ENCODE results near the gene GCNT1. TPM values are rescaled to one million over a fixed set of nuclear protein-coding genes. Genes with fewer than 3 reads are reported as not detected.

Gene GCNT1
- total RNA-seq: 3.9 and 6.9 TPM in 2 replicates

GRCh38 chr9:76458903-76459693 is at the start of gene GCNT1:
GCNT1 (plus strand) TSS chr9:76459182; CDS start chr9:76502382, 43,200 bp downstream.

Other genes with a start within 250 kb of the GCNT1 start
- gene RFK, start 64.8 kb upstream of the GCNT1 start, total RNA-seq: 43.4 and 51.9 TPM in 2 replicates